Measurements from ENCODE around the gene RCAN2. TPM values are rescaled to one million over a fixed set of nuclear protein-coding genes. Genes with fewer than 3 reads are reported as not detected.

RCAN2 gene
- total and polyA plus RNA-seq, 9 of the 15 experiments (the other 6 are each of a cell fraction or from before 2014, with no cell fraction given): 0.04 TPM; not detected in 8

DNA sequence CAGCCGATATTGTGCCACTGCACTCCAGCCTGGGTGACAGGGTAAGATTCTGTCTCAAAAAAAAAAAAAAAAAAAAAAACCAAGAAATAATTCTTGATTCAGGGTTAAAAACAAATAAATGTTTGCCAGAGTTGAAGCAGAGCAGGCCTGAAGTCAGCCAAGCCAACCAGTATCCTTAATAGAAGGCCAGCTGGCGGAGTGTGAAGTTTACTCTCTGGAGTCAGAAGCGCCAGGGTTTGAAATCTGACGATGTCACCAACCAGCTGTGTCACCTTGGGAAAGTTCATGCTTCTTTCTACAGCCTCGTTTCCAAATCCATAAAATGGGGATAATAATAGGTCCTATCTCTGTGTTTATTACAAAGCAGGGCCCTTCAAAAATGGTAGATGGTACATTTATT, 247.5 kb downstream of the RCAN2 start (continued):
- no peak for TF ChIP-seq ZNF764 (CRISPR knock-in tag; IDR thresholded peaks at IDR 0.05; ENCODE audit: low read depth)
- no peak for TF ChIP-seq ZBTB12 (CRISPR knock-in tag; IDR thresholded peaks at IDR 0.05)
- TF ChIP-seq MAFF (IDR thresholded peaks at IDR 0.05; ENCODE audit: low read length): no peak
- TF ChIP-seq OTX1 (CRISPR knock-in tag; IDR thresholded peaks at IDR 0.05): no peak
- TF ChIP-seq ZNF449 (CRISPR knock-in tag; IDR thresholded peaks at IDR 0.05): no peak
- TF ChIP-seq TSC22D4 (tag; IDR thresholded peaks at IDR 0.05): no peak
- TF ChIP-seq HCFC1 (IDR thresholded peaks at IDR 0.05; ENCODE audit: low read depth, low read length): no peak
- no peak for TF ChIP-seq AFF1 (IDR thresholded peaks at IDR 0.05; ENCODE audit: low read depth in 1 of 2, partially characterized antibody in 2 of 2)

Data from K562 (cell line).